Head of caudate nucleus (tissue), 42 donors: Measurements from ENCODE around the gene TAF3.

Experiments used
- DNase-seq, 42 donors: peaks; one replicate each; pipeline versions ENCODE4 v3.0.0 to v3.0.0-alpha.2; 2020 to 2021; ENCODE audit warnings: mixed read lengths in 7 of 42
- intact Hi-C: fragments of 100-400 bp; cut with DNase I; formaldehyde crosslinking; loops from one replicate; pipeline ENCODE4 v1.15.0; 2022

The TAF3 gene

DNA sequence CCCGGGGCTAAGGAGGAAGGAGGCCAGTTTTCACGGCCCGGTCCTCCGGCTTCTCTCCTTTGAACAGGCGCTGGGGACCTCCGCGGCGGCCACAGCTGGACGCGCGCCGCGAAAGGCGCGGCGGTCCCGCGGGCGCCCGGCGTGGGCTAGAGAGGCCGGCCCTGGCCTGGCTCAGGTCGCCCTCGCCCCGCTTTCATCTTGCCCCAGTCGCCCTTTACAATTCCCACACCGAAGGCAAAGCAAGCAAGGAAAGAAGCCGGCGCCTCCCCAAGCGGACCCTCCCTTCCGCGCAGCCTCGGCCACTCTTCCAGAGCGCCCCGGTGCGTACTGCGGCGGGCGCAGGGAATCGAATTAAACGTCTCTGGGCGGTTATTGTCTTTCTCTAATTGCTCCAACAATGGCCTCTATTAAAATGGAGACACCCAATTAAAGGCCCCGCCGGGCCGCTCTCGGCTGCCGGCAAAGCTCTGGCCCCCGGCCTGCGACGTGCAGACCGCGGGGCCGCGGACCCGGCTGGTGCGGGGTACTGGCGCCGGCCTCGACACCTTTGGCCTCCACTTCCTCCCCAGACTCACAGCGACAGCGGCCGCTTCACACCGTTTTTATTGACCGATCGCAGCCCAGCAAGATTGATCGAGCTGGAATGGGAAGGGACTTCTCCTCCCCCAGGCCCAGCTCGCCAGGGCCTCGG, 231.7 kb downstream of the TAF3 start:
- intact Hi-C loops, result no loop called here
- peak in 2 of 42 donors; percentile 25 to 34 for DNase-seq

DNA sequence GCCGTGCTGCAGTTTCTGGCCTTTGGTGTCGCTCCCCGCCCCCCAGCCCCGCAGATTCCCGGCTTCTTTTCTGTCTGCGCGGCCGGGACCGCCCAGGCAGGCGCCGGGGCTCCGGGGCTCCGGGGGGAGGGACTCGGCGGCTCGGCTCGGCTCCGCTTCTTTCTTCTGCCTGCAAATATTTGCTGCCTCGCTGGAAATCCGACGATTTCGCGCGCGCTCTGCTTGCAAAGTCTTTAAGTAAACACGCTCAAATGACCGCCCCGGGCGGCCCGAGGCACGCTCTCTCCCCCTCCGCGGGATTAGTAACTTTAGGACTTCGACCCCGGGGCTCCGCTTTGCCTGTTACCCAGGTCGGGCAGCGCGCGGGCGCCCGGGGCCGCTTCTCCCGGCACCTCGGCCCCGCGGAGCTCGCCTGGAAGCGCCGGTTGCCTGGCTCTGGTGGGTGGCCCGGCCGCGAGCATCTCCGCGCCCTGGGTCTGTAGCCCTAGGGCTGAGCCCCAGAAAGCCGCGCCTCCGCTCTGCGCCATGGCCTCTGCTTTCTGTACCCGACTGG, 232.3 kb downstream of the TAF3 start:
- intact Hi-C loops, result no loop called here
- peak in 2 of 42 donors; percentile 28 to 41 for DNase-seq

DNA sequence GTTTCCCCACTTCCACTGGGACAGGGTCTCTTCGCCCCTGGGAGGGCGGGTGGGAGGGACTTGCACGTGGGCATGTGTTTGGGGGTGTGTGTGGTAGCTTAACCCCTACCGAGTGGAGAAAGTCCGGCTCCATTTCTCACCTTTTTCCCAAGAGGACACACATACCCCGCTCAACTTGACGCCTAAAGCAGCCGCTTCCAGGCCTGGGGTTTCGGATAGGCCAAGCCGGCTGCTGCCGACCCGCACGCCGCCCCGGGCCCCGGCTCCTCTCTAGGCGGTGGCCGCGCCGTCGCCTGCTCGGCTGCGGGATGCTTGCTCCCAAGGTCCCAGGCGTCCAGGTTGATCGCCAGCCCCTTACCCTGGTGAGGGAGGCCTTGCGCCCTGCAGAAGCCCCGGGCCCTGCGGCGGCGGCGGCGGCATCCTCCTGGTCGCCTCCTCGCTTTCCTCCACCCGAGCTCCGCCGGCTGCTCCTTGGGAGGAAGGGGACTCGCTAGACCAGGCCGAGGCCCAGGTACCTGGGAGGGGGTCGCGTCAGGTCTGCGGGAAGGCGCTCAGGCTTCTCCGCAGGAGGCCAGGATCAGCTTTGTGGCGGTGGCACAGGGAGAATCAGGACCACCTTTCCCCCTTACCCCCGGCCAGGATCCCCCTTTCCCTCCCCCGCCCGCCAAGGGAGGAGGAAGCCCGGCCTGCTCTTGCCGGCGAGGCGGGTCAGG, 233.0 kb downstream of the TAF3 start:
- DNase-seq, result peak in 2 of 42 donors; percentile 14 to 36
- intact Hi-C loops, result no loop called here

DNA sequence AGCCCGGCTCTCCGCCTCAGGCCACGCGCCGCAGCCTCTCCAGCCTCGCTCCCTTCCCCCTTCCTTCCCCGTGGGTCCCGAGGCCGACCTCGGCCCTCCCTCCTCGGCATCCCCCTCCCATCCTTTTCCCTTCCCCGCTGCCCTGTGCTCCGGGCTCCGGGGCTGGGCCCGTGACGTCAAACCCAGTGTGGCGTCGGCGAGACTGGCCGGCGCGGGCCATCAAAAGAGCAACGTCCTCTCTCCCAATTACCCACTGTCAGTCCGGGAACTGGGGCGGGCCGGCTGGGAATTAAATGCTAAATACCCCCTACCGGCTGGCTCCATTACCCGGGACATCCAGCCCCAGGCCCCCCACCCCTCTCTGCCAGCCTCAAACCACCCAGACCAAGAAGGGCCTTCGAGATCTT, 233.5 kb downstream of the TAF3 start:
- intact Hi-C loops, result no loop called here
- peak in 2 of 42 donors; percentile 23 to 33 for DNase-seq

DNA sequence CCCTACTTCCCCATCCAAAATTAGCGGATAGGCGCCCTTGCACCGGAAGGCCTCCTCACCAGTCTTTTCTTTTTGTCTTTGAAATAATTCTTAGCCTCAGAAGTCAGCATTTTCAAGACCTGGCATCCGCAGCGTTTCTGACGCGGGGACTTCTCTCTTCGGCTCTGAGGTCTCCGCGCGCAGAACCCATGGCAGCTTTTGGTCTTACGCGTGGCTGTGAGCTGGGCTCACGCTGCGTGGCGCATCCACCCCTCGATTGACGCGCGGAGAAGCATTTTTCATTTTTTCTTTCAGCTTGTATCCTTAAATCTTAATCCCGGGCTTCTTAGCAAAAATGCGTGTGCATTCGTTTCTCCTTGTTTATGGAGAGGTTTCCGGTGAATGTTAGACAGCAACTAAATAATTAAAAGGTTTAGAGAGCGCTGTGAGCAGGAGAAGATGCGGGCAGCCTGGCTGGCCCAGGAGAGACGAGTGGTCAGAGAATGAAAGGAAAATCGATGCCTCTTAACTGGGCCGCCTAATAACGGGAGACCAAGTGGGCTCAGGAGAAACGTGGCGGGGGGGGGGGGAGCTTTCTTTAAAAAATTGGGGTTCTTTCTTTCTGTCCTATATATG, 234.1 kb downstream of the TAF3 start:
- intact Hi-C loops, result no loop called here
- peak in 1 of 42 donors; percentile 40 for DNase-seq

DNA sequence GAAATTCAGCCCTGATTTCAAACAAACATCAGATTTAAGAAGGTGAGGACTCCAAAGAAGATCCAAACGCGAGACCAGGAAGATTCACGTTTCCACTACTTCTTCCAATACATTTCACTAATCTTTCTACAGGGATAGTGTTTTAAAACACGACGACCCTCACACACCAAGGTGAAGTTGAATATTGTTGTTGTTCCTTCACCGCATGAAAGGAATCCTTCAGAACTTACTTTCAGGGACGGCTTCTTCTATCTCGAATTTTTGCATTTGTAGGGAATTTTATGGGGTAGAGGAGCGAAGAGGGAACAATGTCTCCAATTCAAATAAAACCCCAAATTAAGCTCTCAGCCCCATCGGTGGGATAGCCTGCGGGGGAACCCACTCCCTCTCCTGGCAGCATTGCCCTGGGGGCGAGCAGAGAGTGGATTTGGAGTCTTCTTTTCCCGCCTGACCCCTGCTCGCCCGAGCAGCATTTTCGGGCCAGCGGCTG, 234.7 kb downstream of the TAF3 start:
- intact Hi-C loops, result no loop called here
- DNase-seq, result no peak

DNA sequence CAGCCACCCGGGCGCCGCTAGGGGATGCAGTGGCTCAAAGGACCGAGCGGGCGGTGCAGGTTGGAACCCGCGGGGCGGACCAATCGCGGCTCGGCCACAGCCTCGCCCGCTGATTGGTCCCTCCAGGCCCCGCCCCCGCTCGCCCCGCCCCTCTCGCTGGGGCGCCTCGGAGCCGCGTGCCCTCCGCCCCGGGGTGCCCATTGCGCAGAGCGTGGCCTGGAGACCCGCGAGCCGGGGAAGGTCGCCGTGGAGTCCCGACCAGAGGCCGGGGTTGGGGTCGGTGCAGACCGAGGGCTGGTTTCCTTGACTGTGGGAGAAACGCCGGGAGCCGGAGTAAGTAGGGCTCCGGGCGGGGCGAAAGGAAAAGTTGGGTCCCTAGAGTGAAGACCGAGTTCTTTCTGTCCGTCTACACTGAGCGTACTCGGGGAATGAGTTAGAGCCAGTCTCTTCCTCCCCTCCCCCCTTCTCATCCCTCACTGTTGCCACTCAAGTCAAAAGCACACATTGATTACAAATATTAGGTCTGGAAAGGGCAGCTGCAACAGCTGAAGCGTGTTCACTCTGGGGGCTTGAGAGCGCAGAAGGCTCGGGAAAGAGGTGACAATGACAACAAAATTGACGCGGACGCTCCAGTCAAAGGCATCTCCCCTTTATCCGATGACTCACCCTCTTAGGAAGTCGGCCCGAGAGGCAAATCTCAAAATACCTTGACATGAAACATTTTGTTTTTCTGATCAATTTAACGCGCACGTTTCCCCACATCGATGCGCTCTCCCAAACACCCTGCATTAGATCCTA, 235.3 kb downstream of the TAF3 start:
- peak in 37 of 42 donors; percentile 9 to 71 (median 50) for DNase-seq
- intact Hi-C loops, result no loop called here

DNA sequence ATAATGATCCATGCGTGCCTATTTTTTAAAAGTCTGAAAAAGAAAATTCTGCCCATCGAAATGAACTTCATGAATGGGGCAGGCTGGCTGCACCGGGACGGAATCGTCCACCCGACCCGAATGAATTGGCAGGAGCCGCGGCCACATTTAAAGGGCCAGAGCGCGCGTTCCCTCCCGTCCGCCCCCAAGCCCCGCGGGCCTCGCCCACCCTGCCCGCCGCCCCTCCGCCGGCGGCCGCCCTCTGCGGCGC, 235.9 kb downstream of the TAF3 start:
- intact Hi-C loops, result no loop called here
- no peak for DNase-seq

DNA sequence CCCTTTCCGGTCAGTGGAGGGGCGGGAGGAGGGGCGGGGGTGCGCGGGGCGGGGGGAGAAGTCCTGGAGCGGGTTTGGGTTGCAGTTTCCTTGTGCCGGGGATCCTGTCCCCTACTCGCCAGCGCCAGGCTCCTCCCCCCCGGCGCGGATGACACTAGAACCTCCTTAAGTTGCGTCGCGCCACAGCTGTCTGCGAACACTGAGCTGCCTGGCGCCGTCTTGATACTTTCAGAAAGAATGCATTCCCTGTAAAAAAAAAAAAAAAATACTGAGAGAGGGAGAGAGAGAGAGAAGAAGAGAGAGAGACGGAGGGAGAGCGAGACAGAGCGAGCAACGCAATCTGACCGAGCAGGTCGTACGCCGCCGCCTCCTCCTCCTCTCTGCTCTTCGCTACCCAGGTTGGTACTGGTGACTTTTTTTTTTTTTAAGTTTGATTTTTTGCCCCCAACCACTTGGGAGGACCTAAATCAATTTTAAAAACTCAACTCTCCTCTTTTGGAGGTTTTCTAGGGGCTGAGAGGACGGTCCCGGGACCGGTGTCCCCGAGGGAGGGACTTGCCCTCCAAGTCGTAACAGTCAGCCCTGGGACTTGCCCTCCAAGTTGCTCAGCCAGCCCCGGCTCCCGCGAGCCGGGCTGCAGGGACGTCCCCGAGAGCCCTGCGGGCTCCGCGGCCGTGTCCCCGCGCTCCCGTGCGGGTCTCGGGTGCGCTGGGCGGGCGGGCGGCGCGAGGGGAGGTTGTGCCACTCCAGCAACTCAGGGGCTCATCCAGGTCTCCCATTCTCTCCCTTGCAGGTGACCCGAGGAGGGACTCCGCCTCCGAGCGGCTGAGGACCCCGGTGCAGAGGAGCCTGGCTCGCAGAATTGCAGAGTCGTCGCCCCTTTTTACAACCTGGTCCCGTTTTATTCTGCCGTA, 236.4 kb downstream of the TAF3 start, which contains the start of gene GATA3:
GATA3 (plus strand) TSS at position 195 of the 914 bp plus-strand sequence. CDS start 968 bp downstream, outside the sequence.
- DNase-seq, result no peak
- intact Hi-C loops, result no loop called here

DNA sequence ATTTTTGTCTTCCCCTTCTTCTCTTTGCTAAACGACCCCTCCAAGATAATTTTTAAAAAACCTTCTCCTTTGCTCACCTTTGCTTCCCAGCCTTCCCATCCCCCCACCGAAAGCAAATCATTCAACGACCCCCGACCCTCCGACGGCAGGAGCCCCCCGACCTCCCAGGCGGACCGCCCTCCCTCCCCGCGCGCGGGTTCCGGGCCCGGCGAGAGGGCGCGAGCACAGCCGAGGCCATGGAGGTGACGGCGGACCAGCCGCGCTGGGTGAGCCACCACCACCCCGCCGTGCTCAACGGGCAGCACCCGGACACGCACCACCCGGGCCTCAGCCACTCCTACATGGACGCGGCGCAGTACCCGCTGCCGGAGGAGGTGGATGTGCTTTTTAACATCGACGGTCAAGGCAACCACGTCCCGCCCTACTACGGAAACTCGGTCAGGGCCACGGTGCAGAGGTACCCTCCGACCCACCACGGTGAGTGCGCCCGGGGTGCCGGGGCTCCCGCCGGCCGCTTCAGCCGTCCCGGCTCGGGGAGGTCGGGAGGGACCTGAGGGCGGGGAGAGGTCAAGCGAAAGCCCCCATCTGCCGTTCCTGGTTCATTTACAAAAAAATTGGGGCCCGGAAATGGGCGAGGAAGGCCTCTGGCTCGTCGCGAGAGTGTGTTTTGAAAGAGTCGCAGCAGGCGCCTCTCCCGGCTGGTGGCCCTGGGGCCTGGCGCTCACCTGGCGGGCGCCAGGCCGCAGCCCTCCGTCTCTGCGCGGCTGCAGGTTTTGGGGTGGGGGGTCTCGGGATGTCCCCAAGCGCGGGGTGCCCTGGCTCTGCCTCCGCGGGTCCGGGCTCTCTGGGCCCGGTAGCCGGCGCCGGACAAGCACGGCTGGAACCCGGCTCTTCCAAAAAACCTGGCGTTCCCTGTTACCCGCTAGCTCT, 237.4 kb downstream of the TAF3 start:
- DNase-seq, result peak in 1 of 42 donors; percentile 19
- intact Hi-C loops, result no loop called here

DNA sequence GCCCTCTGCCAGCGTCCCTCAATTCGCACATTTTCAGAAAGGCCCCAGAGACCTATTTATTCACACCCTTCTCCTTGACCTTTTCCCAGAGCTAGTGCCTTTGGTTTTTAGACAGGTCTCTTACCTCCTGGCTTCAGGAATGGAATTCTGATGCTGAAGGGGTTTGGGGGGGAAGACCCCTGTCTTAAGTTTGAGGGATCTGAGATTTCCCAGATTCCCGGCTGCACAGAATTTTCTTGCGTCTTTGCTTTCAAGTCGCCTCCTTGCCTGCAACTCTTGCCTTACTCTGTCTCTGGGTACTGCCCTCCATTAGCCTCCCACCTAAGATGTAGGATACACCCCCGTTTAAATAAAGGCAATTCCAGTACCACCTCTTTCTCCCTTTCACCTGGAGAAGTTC, 238.1 kb downstream of the TAF3 start:
- intact Hi-C loops, result no loop called here
- peak in 1 of 42 donors; percentile 13 for DNase-seq

DNA sequence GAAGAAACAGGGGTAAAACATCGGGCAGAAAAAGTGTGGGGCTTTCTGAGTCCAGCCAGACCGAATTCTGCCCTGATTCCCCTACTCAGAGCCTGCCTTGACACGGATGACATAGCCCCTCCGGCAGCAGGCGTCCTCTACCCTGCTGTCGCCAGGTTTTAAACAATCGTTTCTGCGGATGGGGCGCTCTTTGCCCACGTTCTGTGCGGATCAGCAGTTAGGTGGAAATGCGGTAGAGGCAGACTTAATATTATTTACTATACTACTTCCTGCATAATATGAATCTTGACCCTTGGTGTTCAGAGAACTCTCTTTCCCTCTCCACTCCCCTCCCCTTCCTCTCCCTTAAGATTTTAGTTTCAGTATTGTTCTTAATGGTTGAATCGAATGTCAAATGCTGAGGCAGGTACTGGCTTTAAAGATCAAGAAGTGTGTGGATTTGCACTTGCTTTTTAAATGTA, 238.6 kb downstream of the TAF3 start:
- peak in 1 of 42 donors; percentile 21 for DNase-seq

DNA sequence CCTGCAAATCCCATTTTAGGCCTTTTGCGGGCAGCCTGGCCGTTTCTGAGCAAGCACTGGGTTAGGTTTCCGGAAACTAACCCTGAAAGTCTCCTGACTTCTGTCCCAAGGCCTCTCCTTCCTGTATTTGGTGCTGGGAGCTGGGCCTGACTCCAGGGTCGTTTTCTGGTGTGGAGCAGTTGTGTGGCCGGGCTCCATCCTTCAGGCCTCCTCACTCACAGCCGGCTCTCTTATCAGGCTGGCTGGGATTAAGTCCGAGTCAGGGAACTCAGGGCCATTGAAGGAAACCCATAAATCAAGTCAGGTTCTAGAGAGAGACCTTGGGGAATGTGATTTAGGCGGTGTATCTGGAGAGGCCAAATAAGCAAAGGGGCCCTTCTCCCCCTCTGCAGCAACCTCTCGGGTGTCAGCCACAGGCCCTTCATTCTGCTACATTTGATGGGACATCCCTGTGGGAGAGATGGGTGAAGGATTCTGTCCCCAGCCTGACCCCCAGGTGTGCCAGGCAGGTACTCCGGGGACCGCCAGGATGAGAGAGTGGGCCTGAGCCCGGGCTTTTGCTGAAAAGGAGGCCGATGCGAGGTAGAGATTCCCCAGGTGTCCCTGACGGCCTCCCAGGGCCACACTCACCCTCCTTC, 239.4 kb downstream of the TAF3 start:
- DNase-seq, result peak in 1 of 42 donors; percentile 21
- intact Hi-C loops, result no loop called here

More for the DNA sequence above, 238.6 kb downstream of the TAF3 start:
- intact Hi-C loops, result no loop called here

DNA sequence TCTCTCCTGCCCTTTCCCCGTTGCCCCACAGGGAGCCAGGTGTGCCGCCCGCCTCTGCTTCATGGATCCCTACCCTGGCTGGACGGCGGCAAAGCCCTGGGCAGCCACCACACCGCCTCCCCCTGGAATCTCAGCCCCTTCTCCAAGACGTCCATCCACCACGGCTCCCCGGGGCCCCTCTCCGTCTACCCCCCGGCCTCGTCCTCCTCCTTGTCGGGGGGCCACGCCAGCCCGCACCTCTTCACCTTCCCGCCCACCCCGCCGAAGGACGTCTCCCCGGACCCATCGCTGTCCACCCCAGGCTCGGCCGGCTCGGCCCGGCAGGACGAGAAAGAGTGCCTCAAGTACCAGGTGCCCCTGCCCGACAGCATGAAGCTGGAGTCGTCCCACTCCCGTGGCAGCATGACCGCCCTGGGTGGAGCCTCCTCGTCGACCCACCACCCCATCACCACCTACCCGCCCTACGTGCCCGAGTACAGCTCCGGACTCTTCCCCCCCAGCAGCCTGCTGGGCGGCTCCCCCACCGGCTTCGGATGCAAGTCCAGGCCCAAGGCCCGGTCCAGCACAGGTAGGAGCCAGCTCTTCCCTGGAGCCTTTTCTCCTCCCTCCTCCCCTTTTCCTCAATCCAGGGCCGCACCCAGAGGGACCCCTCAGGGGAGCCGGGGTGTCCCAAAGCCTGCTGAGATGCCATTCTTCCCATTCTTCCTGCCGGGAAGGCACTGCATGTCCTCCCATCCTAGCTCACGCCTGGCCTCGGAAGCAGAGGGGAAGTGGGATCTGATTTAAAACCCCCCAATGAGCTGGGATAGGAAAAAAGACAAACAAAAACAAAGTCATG, 240.2 kb downstream of the TAF3 start:
- no peak for DNase-seq
- intact Hi-C loops, result no loop called here

DNA sequence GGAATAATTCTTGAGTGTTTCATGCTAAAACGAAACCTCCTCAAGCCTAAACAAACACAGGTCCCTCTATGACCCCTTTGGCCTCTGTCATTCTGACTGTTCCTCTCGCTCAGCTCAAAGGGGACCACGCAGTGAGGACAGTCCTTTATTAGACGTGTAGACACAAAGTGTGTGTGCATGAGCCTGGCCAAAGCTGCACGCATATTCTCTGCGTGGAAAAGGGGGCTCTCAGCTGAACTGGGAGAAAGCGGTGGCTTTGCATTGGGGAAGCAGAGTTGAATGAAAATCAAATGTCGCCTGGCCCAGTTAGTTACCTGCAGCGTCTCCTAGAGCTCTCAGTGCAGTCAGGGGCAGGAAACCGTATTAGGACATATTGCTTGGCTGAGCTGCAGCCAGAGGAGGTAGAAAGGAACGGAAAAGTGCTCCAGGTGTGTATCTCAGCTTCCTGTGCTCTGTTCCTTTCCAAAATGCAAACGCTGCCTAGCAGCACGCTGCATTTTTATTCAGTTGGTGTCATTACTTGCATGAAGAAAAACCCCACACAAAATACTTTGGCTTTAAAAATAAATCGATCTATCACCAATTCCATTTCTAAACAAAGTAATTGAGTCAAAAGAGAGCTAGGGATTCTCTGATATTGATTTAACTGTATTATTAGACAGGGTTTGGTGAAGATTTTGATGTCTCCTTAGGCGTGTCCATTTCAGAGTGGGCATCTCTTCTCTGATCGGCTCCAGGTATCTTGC, 241.1 kb downstream of the TAF3 start:
- no peak for DNase-seq
- intact Hi-C loops, result no loop called here
